ENCODE measurements around the gene WDR35. TPM values are rescaled to one million over a fixed set of nuclear protein-coding genes. Genes with fewer than 3 reads are reported as not detected.
"Not testable (repeated sequence)": the region's sequence is repeated elsewhere in the genome, so short reads cannot be mapped to it uniquely, and the experiment has no call there.

WDR35 gene
- total RNA-seq, 2 donors from 2014 or later = 4.7 to 6.4 TPM

- DNase-seq = no peak
- no peaks in the 10 kb centered on the region for H3K27me3 Mint-ChIP-seq (ENCODE audit: low read depth)
- H3K9me3 Mint-ChIP-seq = no peaks in the 10 kb centered on the region
- ATAC-seq (replicated peaks in 1 of 2) = peak; percentile 63 to 75
- H3K27ac Mint-ChIP-seq = peak overlapping the region; percentile 81
- peak overlapping the region; percentile 37 to 55 for H3K4me3 Mint-ChIP-seq
- H3K36me3 Mint-ChIP-seq (ENCODE audit: insufficient read depth in 2 of 2) = peaks cover 3 to 4% of the 10 kb centered on the region in 2 donors
- H3K4me1 Mint-ChIP-seq (ENCODE audit: low read depth) = peaks cover 58% of the 10 kb centered on the region
Observed at GRCh38 chr2:19893520-19894133, 96.3 kb downstream of the WDR35 start.

GRCh38 chr2:19891971-19892370 is 97.9 kb downstream of the WDR35 start:
- peaks cover 43% of the 10 kb centered on the region for H3K4me1 Mint-ChIP-seq (ENCODE audit: low read depth)
- not testable (repeated sequence) for H3K27me3 Mint-ChIP-seq (ENCODE audit: low read depth); H3K36me3 Mint-ChIP-seq (ENCODE audit: insufficient read depth in 2 of 2); DNase-seq; H3K9me3 Mint-ChIP-seq; H3K27ac Mint-ChIP-seq; H3K4me3 Mint-ChIP-seq; ATAC-seq (replicated peaks in 1 of 2)

- no peak for DNase-seq
- Mint-ChIP-seq H3K27me3 (ENCODE audit: low read depth) (no peaks in the 10 kb centered on the region), H3K4me1 (ENCODE audit: low read depth) (peaks cover 31% of the 10 kb centered on the region), H3K4me3 (no peak overlapping the region), H3K9me3 (no peaks in the 10 kb centered on the region), H3K27ac (no peak overlapping the region), H3K36me3 (ENCODE audit: insufficient read depth in 2 of 2) (peaks cover 3 to 4% of the 10 kb centered on the region in 2 donors)
- ATAC-seq (replicated peaks in 1 of 2) = no peak
Observed at GRCh38 chr2:19890104-19890503, 99.8 kb downstream of the WDR35 start.

- no peak overlapping the region for H3K27ac Mint-ChIP-seq
- H3K36me3 Mint-ChIP-seq (ENCODE audit: insufficient read depth in 2 of 2) = peaks cover 3 to 4% of the 10 kb centered on the region in 2 donors
- H3K4me1 Mint-ChIP-seq (ENCODE audit: low read depth) = peaks cover 18% of the 10 kb centered on the region
- no peak overlapping the region for H3K4me3 Mint-ChIP-seq
- ATAC-seq (replicated peaks in 1 of 2) (peak in 1 of 2 donors; percentile 24), DNase-seq (no peak)
- no peaks in the 10 kb centered on the region for H3K9me3 Mint-ChIP-seq
- H3K27me3 Mint-ChIP-seq (ENCODE audit: low read depth) = no peaks in the 10 kb centered on the region
Observed at GRCh38 chr2:19888831-19889230, 101.1 kb downstream of the WDR35 start.

- H3K36me3 Mint-ChIP-seq (ENCODE audit: insufficient read depth in 2 of 2) = peaks cover 0 to 3% of the 10 kb centered on the region in 2 donors
- no peaks in the 10 kb centered on the region for H3K9me3 Mint-ChIP-seq
- no peak for ATAC-seq (replicated peaks in 1 of 2)
- peaks cover 7% of the 10 kb centered on the region for H3K4me1 Mint-ChIP-seq (ENCODE audit: low read depth)
- H3K27ac Mint-ChIP-seq = no peak overlapping the region
- no peak for DNase-seq
- H3K4me3 Mint-ChIP-seq = no peak overlapping the region
- no peaks in the 10 kb centered on the region for H3K27me3 Mint-ChIP-seq (ENCODE audit: low read depth)
Observed at GRCh38 chr2:19887510-19887909, 102.4 kb downstream of the WDR35 start.

- Mint-ChIP-seq H3K4me1 (ENCODE audit: low read depth) (peaks cover 5% of the 10 kb centered on the region), H3K27ac (no peak overlapping the region), H3K4me3 (no peak overlapping the region), H3K36me3 (ENCODE audit: insufficient read depth in 2 of 2) (no peaks in the 10 kb centered on the region), H3K9me3 (no peaks in the 10 kb centered on the region), H3K27me3 (ENCODE audit: low read depth) (no peaks in the 10 kb centered on the region)
- ATAC-seq (replicated peaks in 1 of 2) (no peak), DNase-seq (no peak)
Observed at GRCh38 chr2:19886261-19886660, 103.6 kb downstream of the WDR35 start.

- Mint-ChIP-seq H3K4me1 (ENCODE audit: low read depth) (peaks cover 8% of the 10 kb centered on the region), H3K4me3 (no peak overlapping the region), H3K36me3 (ENCODE audit: insufficient read depth in 2 of 2) (no peaks in the 10 kb centered on the region), H3K27ac (no peak overlapping the region), H3K27me3 (ENCODE audit: low read depth) (no peaks in the 10 kb centered on the region), H3K9me3 (no peaks in the 10 kb centered on the region)
- DNase-seq (no peak), ATAC-seq (replicated peaks in 1 of 2) (no peak)
Observed at GRCh38 chr2:19885791-19886190, 104.1 kb downstream of the WDR35 start.

- no peaks in the 10 kb centered on the region for H3K36me3 Mint-ChIP-seq (ENCODE audit: insufficient read depth in 2 of 2)
- H3K9me3 Mint-ChIP-seq = no peaks in the 10 kb centered on the region
- H3K4me3 Mint-ChIP-seq = no peak overlapping the region
- DNase-seq (no peak), ATAC-seq (replicated peaks in 1 of 2) (no peak)
- no peak overlapping the region for H3K27ac Mint-ChIP-seq
- no peaks in the 10 kb centered on the region for H3K27me3 Mint-ChIP-seq (ENCODE audit: low read depth)
- H3K4me1 Mint-ChIP-seq (ENCODE audit: low read depth) = peaks cover 12% of the 10 kb centered on the region
Observed at GRCh38 chr2:19883971-19884720, 105.8 kb downstream of the WDR35 start.

GRCh38 chr2:19883486-19883885 is 106.4 kb downstream of the WDR35 start:
- Mint-ChIP-seq H3K27ac (no peak overlapping the region), H3K4me1 (ENCODE audit: low read depth) (peaks cover 12% of the 10 kb centered on the region), H3K4me3 (no peak overlapping the region)

GRCh38 chr2:19882286-19882685 is 107.6 kb downstream of the WDR35 start:
- Mint-ChIP-seq H3K9me3 (no peaks in the 10 kb centered on the region), H3K36me3 (ENCODE audit: insufficient read depth in 2 of 2) (no peaks in the 10 kb centered on the region), H3K27me3 (ENCODE audit: low read depth) (no peaks in the 10 kb centered on the region), H3K27ac (no peak overlapping the region), H3K4me1 (ENCODE audit: low read depth) (peaks cover 12% of the 10 kb centered on the region), H3K4me3 (no peak overlapping the region)
- ATAC-seq (replicated peaks in 1 of 2) = no peak
- DNase-seq = no peak

More at GRCh38 chr2:19883486-19883885, 106.4 kb downstream of the WDR35 start:
- no peaks in the 10 kb centered on the region for H3K9me3 Mint-ChIP-seq
- ATAC-seq (replicated peaks in 1 of 2) = no peak
- no peaks in the 10 kb centered on the region for H3K27me3 Mint-ChIP-seq (ENCODE audit: low read depth)
- DNase-seq = no peak
- no peaks in the 10 kb centered on the region for H3K36me3 Mint-ChIP-seq (ENCODE audit: insufficient read depth in 2 of 2)

GRCh38 chr2:19881908-19882265 is 108.0 kb downstream of the WDR35 start:
- Mint-ChIP-seq H3K36me3 (ENCODE audit: insufficient read depth in 2 of 2) (no peaks in the 10 kb centered on the region), H3K27ac (no peak overlapping the region), H3K4me1 (ENCODE audit: low read depth) (peaks cover 12% of the 10 kb centered on the region)

GRCh38 chr2:19881221-19881907 is 108.5 kb downstream of the WDR35 start:
- ATAC-seq (replicated peaks in 1 of 2) = no peak
- H3K27ac Mint-ChIP-seq = no peak overlapping the region

More at GRCh38 chr2:19881908-19882265, 108.0 kb downstream of the WDR35 start:
- DNase-seq = no peak
- no peak for ATAC-seq (replicated peaks in 1 of 2)
- Mint-ChIP-seq H3K9me3 (no peaks in the 10 kb centered on the region), H3K4me3 (no peak overlapping the region), H3K27me3 (ENCODE audit: low read depth) (no peaks in the 10 kb centered on the region)

GRCh38 chr2:19880191-19880590 is 109.7 kb downstream of the WDR35 start:
- H3K9me3 Mint-ChIP-seq; H3K36me3 Mint-ChIP-seq (ENCODE audit: insufficient read depth in 2 of 2); DNase-seq; H3K4me3 Mint-ChIP-seq; H3K27ac Mint-ChIP-seq; ATAC-seq (replicated peaks in 1 of 2); H3K27me3 Mint-ChIP-seq (ENCODE audit: low read depth): not testable (repeated sequence)
- H3K4me1 Mint-ChIP-seq (ENCODE audit: low read depth) = peaks cover 12% of the 10 kb centered on the region

More at GRCh38 chr2:19881221-19881907, 108.5 kb downstream of the WDR35 start:
- DNase-seq = no peak
- H3K4me1 Mint-ChIP-seq (ENCODE audit: low read depth) = peaks cover 12% of the 10 kb centered on the region
- no peaks in the 10 kb centered on the region for H3K9me3 Mint-ChIP-seq
- no peaks in the 10 kb centered on the region for H3K27me3 Mint-ChIP-seq (ENCODE audit: low read depth)
- H3K4me3 Mint-ChIP-seq = no peak overlapping the region
- no peaks in the 10 kb centered on the region for H3K36me3 Mint-ChIP-seq (ENCODE audit: insufficient read depth in 2 of 2)
